Measurements from ENCODE around the gene CLEC4E.

DNA sequence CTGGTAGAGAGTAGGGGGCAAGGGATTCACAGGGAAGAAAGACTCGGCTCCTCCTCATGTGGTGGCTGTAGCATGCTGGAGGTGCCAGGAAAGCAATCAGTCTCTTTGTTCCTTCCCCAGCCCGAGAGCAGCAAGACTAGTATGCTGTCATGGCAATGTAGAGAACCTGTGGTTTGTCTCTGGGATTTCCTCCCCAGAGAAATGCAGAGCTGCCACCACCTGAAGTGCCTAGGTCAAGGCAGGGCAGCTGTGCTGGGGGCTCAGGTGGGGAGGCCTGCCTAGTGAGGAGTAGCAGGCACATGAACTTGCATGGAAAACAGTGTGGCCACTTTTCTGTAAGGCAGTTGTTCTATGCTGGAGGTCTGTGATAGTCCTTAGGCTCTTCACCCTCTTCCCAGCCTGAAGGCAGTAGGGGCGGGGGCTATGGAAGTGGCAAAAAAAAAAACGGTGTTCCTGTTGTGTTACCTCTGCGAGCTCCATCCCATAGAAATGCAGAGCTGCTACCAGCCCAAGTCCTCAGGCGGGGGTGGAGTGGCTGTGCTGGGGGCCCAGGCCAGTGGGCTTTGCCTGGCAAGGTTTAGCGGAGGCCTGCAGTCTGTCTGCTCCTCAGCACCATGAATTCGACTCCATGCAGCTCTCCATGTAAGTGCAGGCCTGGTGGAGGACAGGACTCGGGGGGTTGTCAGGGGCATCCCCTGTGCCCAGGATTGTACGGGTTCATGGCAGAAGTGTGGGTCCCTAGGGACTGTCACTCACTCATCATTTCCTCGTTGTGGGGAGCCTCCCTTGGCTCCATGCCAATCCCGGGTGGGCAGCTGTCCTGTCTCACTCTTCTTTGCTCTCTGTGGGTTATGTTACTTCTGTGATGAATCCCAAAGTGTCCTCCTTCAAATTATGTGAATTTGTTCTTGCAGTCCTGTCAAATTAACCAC, 31.5 kb downstream of the CLEC4E start:
- TF ChIP-seq POLR2A (IDR thresholded peaks at IDR 0.05) (no peak), CTCF (IDR thresholded peaks at IDR 0.05) (no peak)
